GM23338 (cell line): ENCODE measurements around the gene ADAMTS13. TPM values are rescaled to one million over a fixed set of nuclear protein-coding genes. Genes with fewer than 3 reads are reported as not detected.

Experiments
- ATAC-seq: fragments of 200-7000 bp; cut with Tn5 transposase; 3 replicates; pipeline ENCODE4 v1.9.1; 2020
- DNase-seq: peaks from one replicate; pipeline ENCODE4 v3.0.0-alpha.2; 2015; ENCODE audit warnings: low spot score
- H2AFZ ChIP-seq: fragments of 200-600 bp; sonication (generic); 2 replicates; pipeline ENCODE4 v1.8.0; 2016; ENCODE audit warnings: antibody characterized with exemption, mild to moderate bottlenecking, moderate library complexity
- H3F3A ChIP-seq: fragments of 200-600 bp; sonication (generic); replicated peaks from 2 replicates; pipeline ENCODE4 v1.8.0; 2017; ENCODE audit warnings: antibody characterized with exemption, mixed run types, low read depth
- H3K27ac ChIP-seq: fragments of 200-600 bp; sonication (generic); 2 replicates; pipeline ENCODE4 v1.6.1; 2016; ENCODE audit warnings: low read depth
- H3K27me3 ChIP-seq: fragments of 200-600 bp; sonication (generic); 2 replicates; pipeline ENCODE4 v1.8.0; 2016; ENCODE audit warnings: mild to moderate bottlenecking, mixed run types, moderate library complexity; ENCODE audit not compliant: insufficient read depth
- H3K36me3 ChIP-seq: fragments of 200-600 bp; sonication (generic); 2 replicates; pipeline ENCODE4 v1.8.0; 2016; ENCODE audit warnings: mild to moderate bottlenecking; ENCODE audit not compliant: insufficient read depth
- H3K4me1 ChIP-seq: fragments of 200-600 bp; sonication (generic); 2 replicates; pipeline ENCODE4 v1.8.0; 2016; ENCODE audit warnings: mild to moderate bottlenecking, moderate library complexity; ENCODE audit not compliant: insufficient read depth
- H3K4me2 ChIP-seq: fragments of 200-600 bp; sonication (generic); 2 replicates; pipeline ENCODE4 v1.7.1; 2017; ENCODE audit warnings: mixed run types
- H3K4me3 ChIP-seq: fragments of 200-600 bp; sonication (generic); 2 replicates; pipeline ENCODE4 v1.6.1; 2016; ENCODE audit warnings: mixed run types
- H3K79me2 ChIP-seq: fragments of 200-600 bp; sonication (generic); replicated peaks from 2 replicates; pipeline ENCODE4 v1.8.0; 2017; ENCODE audit warnings: mild to moderate bottlenecking; ENCODE audit not compliant: insufficient read depth
- H3K9me2 ChIP-seq: fragments of 200-600 bp; sonication (generic); 2 replicates; pipeline ENCODE4 v1.8.0; 2017; ENCODE audit not compliant: insufficient read depth
- H4K20me1 ChIP-seq: fragments of 200-600 bp; sonication (generic); replicated peaks from 2 replicates; pipeline ENCODE4 v1.8.0; 2017; ENCODE audit warnings: mild to moderate bottlenecking; ENCODE audit not compliant: insufficient read depth
- H3K27ac Mint-ChIP-seq: 2 replicates; pipeline ENCODE4 v1.8.0; 2020; ENCODE audit warnings: inconsistent platforms, mild to moderate bottlenecking, moderate library complexity, mixed read lengths
- H3K27me3 Mint-ChIP-seq: 3 replicates; pipeline ENCODE4 v1.8.0; 2022; ENCODE audit warnings: low read depth, mild to moderate bottlenecking, moderate library complexity, mixed read lengths, inconsistent platforms; ENCODE audit not compliant: insufficient read depth, poor library complexity
- H3K36me3 Mint-ChIP-seq: 3 replicates; pipeline ENCODE4 v1.8.0; 2021; ENCODE audit warnings: low read depth, mild to moderate bottlenecking, inconsistent platforms, moderate library complexity, mixed read lengths
- H3K4me1 Mint-ChIP-seq: 3 replicates; pipeline ENCODE4 v1.8.0; 2020; ENCODE audit warnings: mild to moderate bottlenecking, inconsistent platforms, mixed read lengths
- H3K4me3 Mint-ChIP-seq: 3 replicates; pipeline ENCODE4 v1.8.0; 2021; ENCODE audit warnings: moderate library complexity, mild to moderate bottlenecking, inconsistent platforms, mixed read lengths
- H3K9me3 Mint-ChIP-seq: 3 replicates; pipeline ENCODE4 v1.8.0; 2020; ENCODE audit warnings: moderate library complexity, mild to moderate bottlenecking, inconsistent platforms, mixed read lengths
- CREB1 ChIP-seq: fragments of 250-450 bp; sonication (Bioruptor Pico); IDR thresholded peaks from 2 replicates; pipeline ENCODE4 v1.5.0; 2020; ENCODE audit warnings: low read depth, mild to moderate bottlenecking, moderate library complexity
- CTCF ChIP-seq, 2 experiments: fragments of 200-600 bp in 1 of 2; sonication (generic) in 1 of 2; conservative IDR thresholded peaks; 2 replicates each; pipeline versions ENCODE4 v1.5.1 to v1.6.1; 2016 to 2017; ENCODE audit warnings: antibody characterized with exemption in 2 of 2, low read depth in 2 of 2, mild to moderate bottlenecking in 2 of 2, moderate library complexity in 1 of 2
- ETS1 ChIP-seq: IDR thresholded peaks from 2 replicates; pipeline ENCODE4 v1.6.1; 2016; ENCODE audit warnings: antibody characterized with exemption
- EZH2 ChIP-seq: fragments of 200-600 bp; sonication (generic); IDR thresholded peaks from one replicate; pipeline ENCODE4 v1.8.0; 2017; ENCODE audit warnings: antibody characterized with exemption, mild to moderate bottlenecking, low read depth; ENCODE audit not compliant: unreplicated experiment
- EZH2phosphoT487 ChIP-seq: fragments of 200-600 bp; sonication (generic); IDR thresholded peaks from one replicate; pipeline ENCODE4 v1.8.1; 2018; ENCODE audit warnings: antibody characterized with exemption; ENCODE audit not compliant: unreplicated experiment
- JUNB ChIP-seq: IDR thresholded peaks from one replicate; pipeline ENCODE4 v1.6.1; 2016; ENCODE audit warnings: antibody characterized with exemption; ENCODE audit not compliant: unreplicated experiment
- NANOG ChIP-seq: IDR thresholded peaks from 2 replicates; pipeline ENCODE4 v1.6.1; 2016; ENCODE audit warnings: antibody characterized with exemption, borderline replicate concordance
- POLR2AphosphoS5 ChIP-seq: IDR thresholded peaks from 2 replicates; pipeline ENCODE4 v1.6.1; 2016; ENCODE audit warnings: antibody characterized with exemption, low read depth
- REST ChIP-seq: IDR thresholded peaks from one replicate; pipeline ENCODE4 v1.6.1; 2018; ENCODE audit warnings: antibody characterized with exemption; ENCODE audit not compliant: unreplicated experiment
- STAT1 ChIP-seq: IDR thresholded peaks from one replicate; pipeline ENCODE4 v1.6.1; 2016; ENCODE audit warnings: antibody characterized with exemption; ENCODE audit not compliant: unreplicated experiment
- ZNF114 ChIP-seq: fragments of 250-450 bp; sonication (Bioruptor Pico); IDR thresholded peaks from 2 replicates; pipeline ENCODE4 v1.5.0; 2020; ENCODE audit warnings: mild to moderate bottlenecking, moderate library complexity
- ZNF331 ChIP-seq: fragments of 250-450 bp; sonication (Bioruptor Pico); IDR thresholded peaks from 2 replicates; pipeline ENCODE4 v1.5.0; 2020; ENCODE audit warnings: low read depth, mild to moderate bottlenecking, moderate library complexity
- ZNF462 ChIP-seq: fragments of 250-450 bp; sonication (Bioruptor Pico); IDR thresholded peaks from 2 replicates; pipeline ENCODE4 v1.5.0; 2020; ENCODE audit warnings: mild to moderate bottlenecking, moderate library complexity
- polyA plus RNA-seq: library from polyadenylated mRNA; unstranded; fragments of >200 nt; fragmentation: Nextera tagmentation; extraction: Ambion mirVana; gene quantifications from 2 replicates; pipeline ENCODE4 v1.2.1, GENCODE V29; 2016
- total RNA-seq: library from RNA; depleted of rRNA; stranded (reverse); fragments of >200 nt; shearing (Covaris generic); gene quantifications from 2 replicates; pipeline ENCODE4 v1.2.3, GENCODE V29; 2014

Gene ADAMTS13
- total and polyA plus RNA-seq, 2 experiments from 2014 or later, result 6.0 TPM

GRCh38 chr9:133455936-133456335, 33.8 kb downstream of the ADAMTS13 start:
- Histone ChIP-seq H3K9me2 (no peaks in the 10 kb centered on the region), H3K27me3 (no peaks in the 10 kb centered on the region), H3K36me3 (no peaks in the 10 kb centered on the region), H4K20me1 (no peaks in the 10 kb centered on the region), H3K27ac (no peak overlapping the region), H3F3A (no peaks in the 10 kb centered on the region), H2AFZ (no peak overlapping the region), H3K4me1 (peaks cover 12% of the 10 kb centered on the region; the same call in 1 of the 2 replicates), H3K4me2 (no peak overlapping the region), H3K4me3 (no peak overlapping the region), H3K79me2 (no peaks in the 10 kb centered on the region)
- H3K4me3 Mint-ChIP-seq, result no peak overlapping the region
- ATAC-seq (no peak), DNase-seq (no peak)
- H3K27ac Mint-ChIP-seq, result no peak overlapping the region
- TF ChIP-seq REST (no peak), STAT1 (no peak), ZNF331 (CRISPR knock-in tag) (no peak), JUNB (no peak), CREB1 (no peak), ZNF462 (CRISPR knock-in tag) (no peak), EZH2phosphoT487 (no peak), CTCF (conservative IDR thresholded peaks at IDR 0.05; ENCODE audit: low read depth in 2 of 2) (no peak), POLR2AphosphoS5 (no peak), ZNF114 (CRISPR knock-in tag) (no peak), ETS1 (no peak), EZH2 (no peak), NANOG (no peak)
- peaks cover 8% of the 10 kb centered on the region for H3K27me3 Mint-ChIP-seq
- no peaks in the 10 kb centered on the region for H3K36me3 Mint-ChIP-seq
- H3K9me3 Mint-ChIP-seq, result no peaks in the 10 kb centered on the region
- peaks cover 6% of the 10 kb centered on the region; the same call in 1 of the 3 replicates for H3K4me1 Mint-ChIP-seq
